Measurements from ENCODE around the gene RIN1.

RIN1 gene

DNA sequence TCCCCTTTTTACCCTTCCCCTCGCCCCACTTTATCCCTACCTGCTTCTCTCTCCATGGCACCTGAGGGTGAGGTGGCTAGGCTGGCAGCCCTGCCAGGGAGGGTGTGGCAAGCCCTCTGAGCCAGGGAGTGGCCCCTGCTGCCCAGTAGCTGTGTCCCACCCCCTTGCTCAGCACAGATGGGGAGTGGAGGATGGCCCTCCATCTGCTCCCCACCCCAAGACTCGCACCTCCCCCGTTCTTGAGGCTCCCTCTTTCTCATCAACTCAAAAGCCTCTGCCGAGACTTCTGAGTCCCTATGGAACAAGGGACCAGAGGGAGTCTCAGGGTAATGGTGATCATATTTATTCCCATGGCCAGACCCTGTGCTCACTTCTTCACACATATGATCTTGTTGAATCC lies 42.9 kb downstream of the RIN1 start:
- no peak for TF ChIP-seq CSDC2 (CRISPR knock-in tag; IDR thresholded peaks at IDR 0.05)
- no peak for ATAC-seq

DNA sequence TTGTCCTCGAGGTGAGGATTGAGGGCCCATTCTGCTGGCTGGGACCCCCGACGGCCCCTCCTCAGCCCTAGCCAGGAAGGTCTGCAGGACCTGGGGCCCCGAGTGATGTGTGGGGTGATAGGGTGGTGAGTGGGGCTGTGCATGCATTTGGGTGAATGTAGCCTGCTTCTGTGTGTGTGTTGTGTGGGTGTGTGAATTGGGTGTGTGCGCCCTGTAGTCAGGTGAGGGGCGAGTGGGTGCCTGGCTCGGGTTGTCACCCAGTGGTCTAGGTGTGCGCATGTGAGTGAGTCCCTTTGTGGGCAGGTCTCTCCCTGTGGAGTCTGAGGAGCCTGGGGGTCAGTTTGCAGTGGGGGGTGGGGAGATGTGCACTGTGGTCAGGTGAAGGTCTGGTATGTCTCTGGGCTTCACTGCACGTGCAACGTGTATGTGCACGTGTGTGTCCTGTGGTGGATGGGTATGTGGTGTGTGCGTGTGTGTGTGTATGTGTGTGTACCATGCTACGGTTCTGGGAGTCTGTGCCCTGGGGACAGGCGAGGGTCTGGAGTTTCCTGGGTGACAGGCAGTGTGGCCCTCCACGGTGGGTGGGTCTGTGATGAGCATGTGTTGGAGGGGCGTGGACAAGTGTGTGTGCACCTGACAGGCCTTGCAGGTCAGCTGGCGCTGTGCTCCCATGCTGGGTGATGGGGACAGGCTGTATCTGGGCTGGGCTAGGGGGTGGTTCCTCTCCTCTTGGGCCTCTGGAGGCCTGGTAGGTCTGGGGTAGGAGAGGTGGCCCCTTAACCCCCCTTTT lies 43.5 kb downstream of the RIN1 start:
- ATAC-seq = no peak

DNA sequence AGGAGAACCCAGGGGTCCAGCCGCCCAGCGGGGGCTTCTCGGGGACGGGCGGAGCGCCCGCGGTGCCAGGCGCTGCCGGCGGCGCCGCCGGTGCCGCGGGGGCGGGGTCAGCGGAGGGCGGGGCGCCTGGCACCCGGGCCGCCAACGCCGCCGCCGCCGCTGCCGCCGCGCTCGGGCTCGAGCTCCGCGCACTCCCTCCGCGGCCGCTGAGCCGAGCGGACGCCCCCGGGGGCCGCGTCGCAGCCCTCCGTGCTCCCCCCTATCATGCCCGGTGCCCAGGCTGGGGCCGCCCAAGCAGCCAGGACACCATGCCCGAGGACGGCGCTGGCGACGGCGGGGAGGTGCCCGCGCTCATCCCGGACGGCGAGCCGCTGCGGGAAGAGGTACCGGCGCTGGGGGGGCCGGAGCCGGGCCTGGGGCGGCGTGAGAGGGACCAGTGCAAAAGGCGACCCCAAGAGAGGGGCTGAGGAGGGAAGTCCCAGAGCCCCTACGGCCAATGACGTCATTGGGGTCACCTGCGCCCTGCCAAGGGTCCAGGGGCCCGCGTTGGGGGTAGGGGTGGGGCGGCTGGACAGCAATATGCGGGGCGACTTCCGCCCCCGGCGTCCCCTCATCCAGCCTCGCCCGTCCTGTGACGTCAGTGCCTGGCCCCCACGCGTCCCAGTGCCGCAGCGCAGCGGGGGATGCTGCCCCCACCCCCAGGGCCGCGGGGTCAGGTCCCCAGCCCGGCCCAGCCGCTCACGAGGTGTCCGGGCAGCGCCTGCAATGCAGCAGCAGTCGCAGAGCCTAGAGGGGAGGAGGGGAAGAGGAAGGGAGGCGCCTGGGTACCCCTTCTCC lies 44.3 kb downstream of the RIN1 start, which contains the start of gene TMEM151A:
TMEM151A (plus strand) TSS at position 189 of the 837 bp plus-strand sequence; CDS start at position 309, 120 bp downstream.
- TF ChIP-seq BACH2 (CRISPR knock-in tag; IDR thresholded peaks at IDR 0.05; ENCODE audit: borderline replicate concordance) = no peak
- TF ChIP-seq, protein P1, sequence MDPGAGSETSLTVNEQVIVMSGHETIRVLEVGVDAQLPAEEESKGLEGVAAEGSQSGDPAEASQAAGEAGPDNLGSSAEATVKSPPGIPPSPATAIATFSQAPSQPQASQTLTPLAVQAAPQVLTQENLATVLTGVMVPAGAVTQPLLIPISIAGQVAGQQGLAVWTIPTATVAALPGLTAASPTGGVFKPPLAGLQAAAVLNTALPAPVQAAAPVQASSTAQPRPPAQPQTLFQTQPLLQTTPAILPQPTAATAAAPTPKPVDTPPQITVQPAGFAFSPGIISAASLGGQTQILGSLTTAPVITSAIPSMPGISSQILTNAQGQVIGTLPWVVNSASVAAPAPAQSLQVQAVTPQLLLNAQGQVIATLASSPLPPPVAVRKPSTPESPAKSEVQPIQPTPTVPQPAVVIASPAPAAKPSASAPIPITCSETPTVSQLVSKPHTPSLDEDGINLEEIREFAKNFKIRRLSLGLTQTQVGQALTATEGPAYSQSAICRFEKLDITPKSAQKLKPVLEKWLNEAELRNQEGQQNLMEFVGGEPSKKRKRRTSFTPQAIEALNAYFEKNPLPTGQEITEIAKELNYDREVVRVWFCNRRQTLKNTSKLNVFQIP (CRISPR knock-in tag; IDR thresholded peaks at IDR 0.05; ENCODE audit: borderline replicate concordance, low read depth) = no peak
- no peak for ATAC-seq

More for the DNA sequence above, 43.5 kb downstream of the RIN1 start:
- TF ChIP-seq PPARA (CRISPR knock-in tag; IDR thresholded peaks at IDR 0.05; ENCODE audit: borderline replicate concordance) (no peak), SNAI2 (CRISPR knock-in tag; IDR thresholded peaks at IDR 0.05) (no peak), ZNF565 (CRISPR knock-in tag; conservative IDR thresholded peaks at IDR 0.05; ENCODE audit: low read depth) (no peak), ZFP30 (CRISPR knock-in tag; IDR thresholded peaks at IDR 0.05) (no peak), TCF4 (CRISPR knock-in tag; IDR thresholded peaks at IDR 0.05; ENCODE audit: borderline replicate concordance) (no peak), ISL1 (CRISPR knock-in tag; IDR thresholded peaks at IDR 0.05) (no peak), RARB (CRISPR knock-in tag; IDR thresholded peaks at IDR 0.05) (no peak), ZNF8 (CRISPR knock-in tag; IDR thresholded peaks at IDR 0.05) (no peak), TOX (CRISPR knock-in tag; IDR thresholded peaks at IDR 0.05; ENCODE audit: borderline replicate concordance) (no peak), ZNF70 (CRISPR knock-in tag; IDR thresholded peaks at IDR 0.05) (no peak), GLIS3 (CRISPR knock-in tag; IDR thresholded peaks at IDR 0.05) (no peak), ARNTL (CRISPR knock-in tag; IDR thresholded peaks at IDR 0.05; ENCODE audit: borderline replicate concordance, low read depth) (no peak)
- TF ChIP-seq, protein P2, sequence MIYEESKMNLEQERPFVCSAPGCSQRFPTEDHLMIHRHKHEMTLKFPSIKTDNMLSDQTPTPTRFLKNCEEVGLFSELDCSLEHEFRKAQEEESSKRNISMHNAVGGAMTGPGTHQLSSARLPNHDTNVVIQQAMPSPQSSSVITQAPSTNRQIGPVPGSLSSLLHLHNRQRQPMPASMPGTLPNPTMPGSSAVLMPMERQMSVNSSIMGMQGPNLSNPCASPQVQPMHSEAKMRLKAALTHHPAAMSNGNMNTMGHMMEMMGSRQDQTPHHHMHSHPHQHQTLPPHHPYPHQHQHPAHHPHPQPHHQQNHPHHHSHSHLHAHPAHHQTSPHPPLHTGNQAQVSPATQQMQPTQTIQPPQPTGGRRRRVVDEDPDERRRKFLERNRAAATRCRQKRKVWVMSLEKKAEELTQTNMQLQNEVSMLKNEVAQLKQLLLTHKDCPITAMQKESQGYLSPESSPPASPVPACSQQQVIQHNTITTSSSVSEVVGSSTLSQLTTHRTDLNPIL (CRISPR knock-in tag; IDR thresholded peaks at IDR 0.05; ENCODE audit: low read depth) = no peak
- TF ChIP-seq, protein P3, sequence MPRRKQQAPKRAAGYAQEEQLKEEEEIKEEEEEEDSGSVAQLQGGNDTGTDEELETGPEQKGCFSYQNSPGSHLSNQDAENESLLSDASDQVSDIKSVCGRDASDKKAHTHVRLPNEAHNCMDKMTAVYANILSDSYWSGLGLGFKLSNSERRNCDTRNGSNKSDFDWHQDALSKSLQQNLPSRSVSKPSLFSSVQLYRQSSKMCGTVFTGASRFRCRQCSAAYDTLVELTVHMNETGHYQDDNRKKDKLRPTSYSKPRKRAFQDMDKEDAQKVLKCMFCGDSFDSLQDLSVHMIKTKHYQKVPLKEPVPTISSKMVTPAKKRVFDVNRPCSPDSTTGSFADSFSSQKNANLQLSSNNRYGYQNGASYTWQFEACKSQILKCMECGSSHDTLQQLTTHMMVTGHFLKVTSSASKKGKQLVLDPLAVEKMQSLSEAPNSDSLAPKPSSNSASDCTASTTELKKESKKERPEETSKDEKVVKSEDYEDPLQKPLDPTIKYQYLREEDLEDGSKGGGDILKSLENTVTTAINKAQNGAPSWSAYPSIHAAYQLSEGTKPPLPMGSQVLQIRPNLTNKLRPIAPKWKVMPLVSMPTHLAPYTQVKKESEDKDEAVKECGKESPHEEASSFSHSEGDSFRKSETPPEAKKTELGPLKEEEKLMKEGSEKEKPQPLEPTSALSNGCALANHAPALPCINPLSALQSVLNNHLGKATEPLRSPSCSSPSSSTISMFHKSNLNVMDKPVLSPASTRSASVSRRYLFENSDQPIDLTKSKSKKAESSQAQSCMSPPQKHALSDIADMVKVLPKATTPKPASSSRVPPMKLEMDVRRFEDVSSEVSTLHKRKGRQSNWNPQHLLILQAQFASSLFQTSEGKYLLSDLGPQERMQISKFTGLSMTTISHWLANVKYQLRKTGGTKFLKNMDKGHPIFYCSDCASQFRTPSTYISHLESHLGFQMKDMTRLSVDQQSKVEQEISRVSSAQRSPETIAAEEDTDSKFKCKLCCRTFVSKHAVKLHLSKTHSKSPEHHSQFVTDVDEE (CRISPR knock-in tag; IDR thresholded peaks at IDR 0.05) = no peak

DNA sequence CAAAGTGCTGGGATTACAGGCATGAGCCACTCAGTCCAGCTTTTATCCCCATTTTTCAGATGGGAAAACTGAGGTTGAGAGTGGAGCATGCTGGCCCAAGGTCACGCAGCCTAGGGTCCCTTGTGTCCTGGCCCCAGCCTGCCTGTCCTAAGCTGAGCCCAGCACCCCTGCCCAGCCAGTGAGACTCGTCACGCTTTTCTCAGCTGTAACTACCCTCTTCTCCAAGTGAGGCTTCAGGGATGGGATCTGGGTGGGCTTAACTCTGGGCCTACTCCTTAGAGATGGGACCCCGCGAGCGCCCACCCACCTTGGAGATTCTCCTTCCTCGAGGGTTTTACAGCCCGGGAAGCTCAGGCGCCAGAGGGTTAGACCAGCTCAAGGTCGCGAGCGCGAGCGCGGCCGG lies 44.9 kb downstream of the RIN1 start:
- TF ChIP-seq ZNF565 (CRISPR knock-in tag; conservative IDR thresholded peaks at IDR 0.05; ENCODE audit: low read depth) (no peak), ARNTL (CRISPR knock-in tag; IDR thresholded peaks at IDR 0.05; ENCODE audit: borderline replicate concordance, low read depth) (no peak), TOX (CRISPR knock-in tag; IDR thresholded peaks at IDR 0.05; ENCODE audit: borderline replicate concordance) (no peak), GLIS3 (CRISPR knock-in tag; IDR thresholded peaks at IDR 0.05) (no peak), ZNF70 (CRISPR knock-in tag; IDR thresholded peaks at IDR 0.05) (no peak), ISL1 (CRISPR knock-in tag; IDR thresholded peaks at IDR 0.05) (no peak), ZFP3 (CRISPR knock-in tag; IDR thresholded peaks at IDR 0.05) (no peak)
- TF ChIP-seq, protein P2 (CRISPR knock-in tag; IDR thresholded peaks at IDR 0.05; ENCODE audit: low read depth) = no peak
- TF ChIP-seq, protein P3 (CRISPR knock-in tag; IDR thresholded peaks at IDR 0.05) = no peak
- TF ChIP-seq, protein P4, sequence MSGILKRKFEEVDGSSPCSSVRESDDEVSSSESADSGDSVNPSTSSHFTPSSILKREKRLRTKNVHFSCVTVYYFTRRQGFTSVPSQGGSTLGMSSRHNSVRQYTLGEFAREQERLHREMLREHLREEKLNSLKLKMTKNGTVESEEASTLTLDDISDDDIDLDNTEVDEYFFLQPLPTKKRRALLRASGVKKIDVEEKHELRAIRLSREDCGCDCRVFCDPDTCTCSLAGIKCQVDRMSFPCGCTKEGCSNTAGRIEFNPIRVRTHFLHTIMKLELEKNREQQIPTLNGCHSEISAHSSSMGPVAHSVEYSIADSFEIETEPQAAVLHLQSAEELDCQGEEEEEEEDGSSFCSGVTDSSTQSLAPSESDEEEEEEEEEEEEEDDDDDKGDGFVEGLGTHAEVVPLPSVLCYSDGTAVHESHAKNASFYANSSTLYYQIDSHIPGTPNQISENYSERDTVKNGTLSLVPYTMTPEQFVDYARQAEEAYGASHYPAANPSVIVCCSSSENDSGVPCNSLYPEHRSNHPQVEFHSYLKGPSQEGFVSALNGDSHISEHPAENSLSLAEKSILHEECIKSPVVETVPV (CRISPR knock-in tag; IDR thresholded peaks at IDR 0.05) = no peak
- no peak for ATAC-seq

All from SK-N-SH treated with all-trans-retinoic acid at 6 μM for 48 hours (cell line).